Activated CD4-positive, alpha-beta T cell treated with anti-CD3 and anti-CD28 coated beads for 36 hours (primary cell): ENCODE results near the gene C1QTNF5. TPM values are rescaled to one million over a fixed set of nuclear protein-coding genes. Genes with fewer than 3 reads are reported as not detected.

Experiments
- ATAC-seq: fragments of 200-7000 bp; cut with Tn5 transposase; one replicate; pipeline ENCODE4 v1.10.0; 2021; ENCODE audit warnings: mild to moderate bottlenecking, moderate library complexity
- CTCF ChIA-PET: fragments of 350-600 bp; sonication (Branson Sonifier 250); formaldehyde crosslinking; loops from one replicate; lab custom pipeline; 2021; ENCODE audit warnings: antibody characterized with exemption; lab: Charles Lee
- POLR2A ChIA-PET: fragments of 350-600 bp; sonication (Branson Sonifier 250); formaldehyde crosslinking; loops from one replicate; lab custom pipeline; 2021; ENCODE audit warnings: antibody characterized with exemption, inconsistent platforms; lab: Charles Lee
- DNase-seq: peaks from one replicate; pipeline ENCODE4 v3.0.0-alpha.2; 2020
- H3K27ac Mint-ChIP-seq: one replicate; pipeline ENCODE4 v1.8.0; 2021; ENCODE audit warnings: mixed read lengths
- H3K27me3 Mint-ChIP-seq: one replicate; pipeline ENCODE4 v1.8.0; 2021; ENCODE audit warnings: mixed read lengths
- H3K36me3 Mint-ChIP-seq: one replicate; pipeline ENCODE4 v1.8.0; 2021; ENCODE audit warnings: low read depth, mixed read lengths
- H3K4me1 Mint-ChIP-seq: one replicate; pipeline ENCODE4 v1.8.0; 2021; ENCODE audit warnings: mixed read lengths
- H3K4me3 Mint-ChIP-seq: one replicate; pipeline ENCODE4 v1.8.0; 2021; ENCODE audit warnings: mild to moderate bottlenecking, moderate library complexity, mixed read lengths
- H3K9me3 Mint-ChIP-seq: one replicate; pipeline ENCODE4 v1.8.0; 2021; ENCODE audit warnings: low read depth, mixed read lengths
- intact Hi-C, 2 experiments: fragments of 100-400 bp; cut with DNase I in 1 of 2; cut with micrococcal nuclease in 1 of 2; formaldehyde crosslinking; loops; one replicate each; pipeline versions ENCODE4 v1.14.2 to v1.15.1; 2022 to 2024; cut with DNase I, micrococcal nuclease
- total RNA-seq, 2 experiments: library from RNA; stranded (reverse); gene quantifications; one replicate each; pipeline ENCODE4 v1.2.3, GENCODE V29; 2021

The C1QTNF5 gene
- total RNA-seq, 2 experiments from 2014 or later, result not detected

DNA sequence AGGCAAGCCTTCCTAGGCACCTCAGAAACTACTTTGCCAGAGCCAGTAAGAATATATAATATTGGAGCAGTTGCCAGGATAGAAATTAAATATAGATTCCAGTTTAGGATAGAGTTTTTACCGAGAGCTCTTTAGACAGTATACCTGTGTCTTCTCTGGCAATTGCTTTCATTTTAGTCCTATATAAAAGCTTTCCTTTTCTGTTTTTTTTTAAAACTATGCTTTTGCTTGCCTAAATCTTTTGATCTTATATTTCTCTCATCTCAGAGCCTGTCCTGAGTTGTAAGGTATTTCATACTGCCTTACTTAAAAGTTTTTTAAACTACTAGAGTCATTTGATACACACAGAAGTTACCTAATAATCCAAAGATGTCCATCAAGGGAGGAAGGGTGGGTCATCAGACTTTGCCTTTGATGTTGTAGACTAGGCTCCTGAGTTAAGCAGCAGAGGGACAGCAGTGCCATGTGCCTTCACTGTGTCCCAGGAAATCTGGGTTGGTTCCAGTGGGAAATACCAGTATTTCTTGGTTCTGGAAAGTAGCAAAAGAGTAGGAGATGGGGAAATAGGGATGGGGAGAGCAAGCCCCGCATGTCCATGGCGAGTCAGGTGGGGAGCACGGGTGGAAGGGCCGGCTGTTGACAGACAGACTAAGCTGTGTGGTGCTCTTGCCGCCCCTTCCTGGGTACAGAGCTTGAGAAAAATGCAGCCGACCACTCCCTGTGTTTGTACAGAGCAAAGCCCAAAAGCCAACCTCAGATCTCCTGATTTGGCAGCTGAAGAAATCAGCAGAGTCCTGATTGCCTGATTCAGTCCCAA lies 34.9 kb downstream of the C1QTNF5 start:
- peak overlapping the region; percentile 95 for H3K27ac Mint-ChIP-seq
- ChIA-PET POLR2A (interaction anchor here (0.8 kb wide), 1 partner anchor 15 kb away, joined by 3 read pairs; no protein-coding TSS in a partner anchor), CTCF (interaction anchor here (0.7 to 3.3 kb wide), 4 partner anchors 17 to 38 kb away, joined by 3 to 20 read pairs (median 6); no protein-coding TSS in a partner anchor)
- peak overlapping the region; percentile 28 for H3K4me3 Mint-ChIP-seq
- no peaks in the 10 kb centered on the region for H3K9me3 Mint-ChIP-seq
- peaks cover 27% of the 10 kb centered on the region for H3K4me1 Mint-ChIP-seq
- intact Hi-C loops, result no loop called here
- DNase-seq (no peak), ATAC-seq (no peak)
- no peaks in the 10 kb centered on the region for H3K27me3 Mint-ChIP-seq
- H3K36me3 Mint-ChIP-seq, result peaks cover 31% of the 10 kb centered on the region

- Mint-ChIP-seq H3K4me1 (peaks cover 27% of the 10 kb centered on the region), H3K27me3 (no peaks in the 10 kb centered on the region), H3K4me3 (no peak overlapping the region), H3K36me3 (peaks cover 45% of the 10 kb centered on the region), H3K27ac (no peak overlapping the region), H3K9me3 (no peaks in the 10 kb centered on the region)
- intact Hi-C loops, result no loop called here
- DNase-seq, result no peak
- ChIA-PET POLR2A (no interaction called here), CTCF (interaction anchor here (1.2 to 1.3 kb wide), 3 partner anchors 11 to 34 kb away, joined by 3 to 5 read pairs (median 3); no protein-coding TSS in a partner anchor)
- ATAC-seq, result no peak
These were observed 37.4 kb downstream of the C1QTNF5 start for GRCh38 chr11:119303227-119303718.

- DNase-seq (no peak), ATAC-seq (no peak)
- H3K27me3 Mint-ChIP-seq, result no peaks in the 10 kb centered on the region
- H3K4me1 Mint-ChIP-seq, result peaks cover 8% of the 10 kb centered on the region
- no peaks in the 10 kb centered on the region for H3K9me3 Mint-ChIP-seq
- ChIA-PET CTCF (interaction anchor here (0.6 to 2.3 kb wide), 7 partner anchors 10 to 712 kb away, joined by 3 to 9 read pairs (median 3); partner anchors contain the start of gene NLRX1), POLR2A (no interaction called here)
- intact Hi-C loops, result no loop called here
- H3K36me3 Mint-ChIP-seq, result peaks cover 46% of the 10 kb centered on the region
- H3K27ac Mint-ChIP-seq, result no peak overlapping the region
- H3K4me3 Mint-ChIP-seq, result no peak overlapping the region
These were observed 40.3 kb downstream of the C1QTNF5 start for GRCh38 chr11:119300198-119300964.

DNA sequence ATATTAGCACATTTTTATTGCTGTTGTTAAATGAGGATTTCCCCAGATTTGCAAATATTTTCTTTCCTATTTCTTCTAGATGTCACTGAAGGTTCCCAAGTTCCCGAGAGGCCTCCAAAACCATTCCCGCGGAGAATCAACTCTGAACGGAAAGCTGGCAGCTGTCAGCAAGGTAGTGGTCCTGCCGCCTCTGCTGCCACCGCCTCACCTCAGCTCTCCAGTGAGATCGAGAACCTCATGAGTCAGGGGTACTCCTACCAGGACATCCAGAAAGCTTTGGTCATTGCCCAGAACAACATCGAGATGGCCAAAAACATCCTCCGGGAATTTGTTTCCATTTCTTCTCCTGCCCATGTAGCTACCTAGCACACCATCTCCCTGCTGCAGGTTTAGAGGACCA lies 41.3 kb downstream of the C1QTNF5 start:
- H3K27ac Mint-ChIP-seq, result no peak overlapping the region
- peaks cover 42% of the 10 kb centered on the region for H3K36me3 Mint-ChIP-seq
- ATAC-seq (no peak), DNase-seq (no peak)
- no peaks in the 10 kb centered on the region for H3K27me3 Mint-ChIP-seq
- H3K4me3 Mint-ChIP-seq, result no peak overlapping the region
- POLR2A ChIA-PET, result no interaction called here
- intact Hi-C loops, result no loop called here
- H3K9me3 Mint-ChIP-seq, result no peaks in the 10 kb centered on the region
- H3K4me1 Mint-ChIP-seq, result no peaks in the 10 kb centered on the region
- CTCF ChIA-PET, result interaction anchor here (0.6 to 2.3 kb wide), 5 partner anchors 12 to 354 kb away, joined by 3 to 9 read pairs (median 3); no protein-coding TSS in a partner anchor

DNA sequence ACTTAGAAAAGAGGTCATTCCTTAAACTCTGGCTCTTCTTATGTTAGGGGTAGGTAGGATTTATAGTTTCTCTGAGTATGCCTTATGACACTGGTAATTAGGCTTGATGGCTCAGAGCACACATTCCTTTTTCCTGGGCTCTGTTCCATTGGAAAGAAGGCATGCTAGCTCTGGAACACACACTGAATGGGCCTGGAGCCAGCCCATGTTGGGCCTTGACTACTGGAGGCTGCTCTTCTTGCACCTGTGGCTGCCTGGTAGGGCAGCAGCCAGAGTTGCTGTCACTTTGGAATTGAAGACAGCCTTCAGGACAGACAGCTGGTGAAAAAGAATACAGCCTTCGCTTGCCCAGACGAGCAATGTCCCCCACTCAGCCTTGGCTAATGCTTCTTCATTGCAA lies 42.0 kb downstream of the C1QTNF5 start:
- Mint-ChIP-seq H3K36me3 (peaks cover 39% of the 10 kb centered on the region), H3K27me3 (no peaks in the 10 kb centered on the region), H3K4me1 (no peaks in the 10 kb centered on the region), H3K4me3 (no peak overlapping the region), H3K27ac (no peak overlapping the region), H3K9me3 (no peaks in the 10 kb centered on the region)
- no peak for ATAC-seq
- CTCF ChIA-PET, result interaction anchor here (0.6 to 1.1 kb wide), 2 partner anchors 25 to 354 kb away, joined by 3 read pairs; no protein-coding TSS in a partner anchor
- DNase-seq, result no peak
- intact Hi-C loops, result no loop called here
- POLR2A ChIA-PET, result no interaction called here

GRCh38 chr11:119297938-119298337 lies 42.7 kb downstream of the C1QTNF5 start:
- Mint-ChIP-seq H3K27ac (no peak overlapping the region), H3K9me3 (no peaks in the 10 kb centered on the region), H3K4me1 (no peaks in the 10 kb centered on the region), H3K36me3 (peaks cover 31% of the 10 kb centered on the region), H3K4me3 (no peak overlapping the region), H3K27me3 (no peaks in the 10 kb centered on the region)
- DNase-seq (no peak), ATAC-seq (no peak)
- CTCF ChIA-PET, result interaction anchor here (0.6 to 0.8 kb wide), 3 partner anchors 26 to 375 kb away, joined by 3 to 5 read pairs (median 4); no protein-coding TSS in a partner anchor
- POLR2A ChIA-PET, result no interaction called here
- intact Hi-C loops, result no loop called here

DNA sequence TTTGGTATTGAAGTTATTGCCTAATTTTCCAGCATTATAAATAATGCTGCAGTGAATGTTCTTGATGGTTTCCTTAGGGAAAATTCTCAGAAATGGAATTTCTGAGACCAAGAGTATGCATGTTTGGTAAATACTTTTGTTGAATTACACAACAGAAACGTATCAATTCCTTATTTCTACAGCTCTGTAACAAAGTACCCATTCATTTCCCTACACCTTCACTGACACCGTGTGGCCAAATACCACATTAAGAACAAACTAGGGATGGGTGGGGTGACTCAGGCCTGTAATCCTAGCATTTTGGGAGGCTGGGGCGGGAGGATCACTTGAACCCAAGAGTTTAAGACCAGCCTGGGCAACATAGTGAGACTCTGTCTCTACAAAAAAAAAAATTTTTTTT lies 45.5 kb downstream of the C1QTNF5 start:
- H3K4me1 Mint-ChIP-seq, result no peaks in the 10 kb centered on the region
- H3K9me3 Mint-ChIP-seq, result no peaks in the 10 kb centered on the region
- DNase-seq (no peak), ATAC-seq (no peak)
- no peaks in the 10 kb centered on the region for H3K27me3 Mint-ChIP-seq
- CTCF ChIA-PET, result interaction anchor here (1.3 kb wide), 1 partner anchor 26 kb away, joined by 4 read pairs; no protein-coding TSS in a partner anchor
- POLR2A ChIA-PET, result no interaction called here
- no peak overlapping the region for H3K4me3 Mint-ChIP-seq
- intact Hi-C loops, result no loop called here
- peaks cover 32% of the 10 kb centered on the region for H3K36me3 Mint-ChIP-seq
- H3K27ac Mint-ChIP-seq, result no peak overlapping the region

- H3K27me3 Mint-ChIP-seq, result no peaks in the 10 kb centered on the region
- H3K9me3 Mint-ChIP-seq, result no peaks in the 10 kb centered on the region
- H3K27ac Mint-ChIP-seq, result no peak overlapping the region
- DNase-seq (no peak), ATAC-seq (no peak)
- H3K36me3 Mint-ChIP-seq, result peaks cover 19% of the 10 kb centered on the region
- intact Hi-C loops, result no loop called here
- ChIA-PET POLR2A (no interaction called here), CTCF (interaction anchor here (0.6 kb wide), 1 partner anchor 45 kb away, joined by 3 read pairs; no protein-coding TSS in a partner anchor)
- no peaks in the 10 kb centered on the region for H3K4me1 Mint-ChIP-seq
- H3K4me3 Mint-ChIP-seq, result no peak overlapping the region
These were observed 47.2 kb downstream of the C1QTNF5 start for GRCh38 chr11:119293461-119293860.

DNA sequence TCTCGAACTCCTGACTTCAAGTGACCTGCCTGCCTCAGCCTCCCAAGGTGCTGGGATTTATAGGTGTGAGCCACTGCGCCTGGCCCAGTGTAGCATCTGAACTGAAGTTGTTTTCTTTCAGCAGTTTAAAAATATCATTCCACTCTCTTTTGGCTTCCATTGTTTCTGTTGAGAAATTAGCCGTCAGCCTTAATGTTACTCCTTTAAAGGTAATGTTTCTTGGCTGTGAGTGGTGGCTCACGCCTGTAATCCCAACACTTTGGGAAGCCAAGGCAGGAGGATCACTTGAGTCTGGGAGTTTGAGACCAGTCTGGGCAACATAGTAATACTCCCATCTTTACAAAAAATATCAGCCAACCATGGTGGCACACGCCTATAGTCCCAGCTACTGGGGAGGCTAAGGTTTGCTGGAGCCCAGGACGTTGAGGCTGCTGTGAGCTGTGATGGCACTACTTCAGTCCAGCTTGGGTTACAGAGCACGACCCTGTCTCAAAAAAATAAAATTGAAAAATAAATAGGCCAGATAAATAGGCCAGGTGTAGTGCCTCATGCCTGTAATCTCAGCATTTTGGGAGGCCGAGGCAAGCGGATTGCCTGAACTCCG lies 49.7 kb downstream of the C1QTNF5 start:
- no peak overlapping the region for H3K27ac Mint-ChIP-seq
- DNase-seq, result no peak
- H3K27me3 Mint-ChIP-seq, result no peaks in the 10 kb centered on the region
- POLR2A ChIA-PET, result interaction anchor here (0.6 kb wide), 1 partner anchor 21 kb away, joined by 3 read pairs; no protein-coding TSS in a partner anchor
- H3K36me3 Mint-ChIP-seq, result peaks cover 18% of the 10 kb centered on the region
- no peaks in the 10 kb centered on the region for H3K9me3 Mint-ChIP-seq
- no peak overlapping the region for H3K4me3 Mint-ChIP-seq
- no peak for ATAC-seq
- CTCF ChIA-PET, result interaction anchor here (0.6 to 1.3 kb wide), 3 partner anchors 8 to 543 kb away, joined by 3 to 4 read pairs (median 3); no protein-coding TSS in a partner anchor
- H3K4me1 Mint-ChIP-seq, result no peaks in the 10 kb centered on the region
- intact Hi-C loops, result no loop called here
